Hematopoietic multipotent progenitor cell treated with erythropoietin and hydrocortisone succinate and interleukin-3 and kit ligand, for 8 days (in vitro differentiated cells): Measurements from ENCODE around the gene NIP7.

Source experiments
- DNase-seq: peaks from one replicate; pipeline ENCODE4 v3.0.0-alpha.2; 2015

The NIP7 gene

DNA sequence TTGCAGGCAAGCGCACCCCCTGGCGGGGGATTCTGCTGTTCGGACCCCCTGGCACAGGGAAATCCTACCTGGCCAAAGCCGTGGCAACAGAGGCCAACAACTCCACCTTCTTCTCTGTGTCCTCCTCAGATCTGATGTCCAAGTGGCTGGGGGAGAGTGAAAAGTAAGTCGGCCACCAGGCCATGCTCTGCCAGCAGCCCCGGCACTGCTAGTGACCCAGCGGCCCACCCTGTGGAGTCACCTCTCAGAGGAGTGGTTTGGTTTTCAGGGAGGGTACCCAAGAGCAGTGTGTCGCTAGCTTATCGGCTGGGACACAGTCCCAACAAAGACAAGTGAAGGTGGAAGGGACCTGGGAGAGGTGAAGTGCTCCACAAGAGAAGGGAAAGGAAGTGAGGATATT lies 20.2 kb upstream of the NIP7 start:
- DNase-seq = no peak

GRCh38 chr16:69319826-69320739 lies 19.5 kb upstream of the NIP7 start:
- DNase-seq = no peak

DNA sequence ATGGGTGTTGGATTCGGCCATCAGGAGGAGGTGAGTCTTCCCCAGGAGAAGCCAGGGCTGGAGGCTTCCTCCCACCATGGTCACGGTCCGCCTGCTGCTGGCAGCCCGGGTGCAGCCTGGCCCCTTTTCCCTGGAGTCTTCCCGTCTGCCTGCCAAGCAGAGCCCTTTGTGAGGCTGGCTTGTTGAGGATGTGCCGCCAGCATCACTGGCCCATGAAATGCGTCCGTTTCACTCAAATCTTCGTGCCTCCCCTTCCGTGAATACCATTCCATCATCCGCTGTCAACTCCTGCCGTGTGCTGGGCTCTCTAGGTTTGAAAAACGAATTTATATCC lies 18.9 kb upstream of the NIP7 start:
- no peak for DNase-seq

DNA sequence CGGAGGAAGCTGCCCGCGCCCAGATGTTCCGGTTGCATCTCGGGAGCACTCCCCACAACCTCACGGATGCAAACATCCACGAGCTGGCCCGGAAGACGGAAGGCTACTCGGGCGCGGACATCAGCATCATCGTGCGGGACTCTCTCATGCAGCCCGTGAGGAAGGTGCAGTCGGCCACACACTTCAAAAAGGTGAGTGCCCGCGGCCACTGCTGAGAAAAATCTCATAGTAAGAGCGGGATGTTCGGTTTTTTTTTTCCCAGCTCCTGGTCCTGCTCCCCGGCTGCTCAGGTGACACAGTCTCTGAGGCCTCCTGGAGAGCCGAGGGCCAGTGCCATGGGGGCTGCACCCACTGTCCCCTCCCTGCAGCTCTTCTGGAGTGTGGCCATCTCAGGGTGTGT lies 18.5 kb upstream of the NIP7 start:
- DNase-seq = no peak

- no peak for DNase-seq
These were observed 17.2 kb upstream of the NIP7 start for GRCh38 chr16:69322343-69322742.

DNA sequence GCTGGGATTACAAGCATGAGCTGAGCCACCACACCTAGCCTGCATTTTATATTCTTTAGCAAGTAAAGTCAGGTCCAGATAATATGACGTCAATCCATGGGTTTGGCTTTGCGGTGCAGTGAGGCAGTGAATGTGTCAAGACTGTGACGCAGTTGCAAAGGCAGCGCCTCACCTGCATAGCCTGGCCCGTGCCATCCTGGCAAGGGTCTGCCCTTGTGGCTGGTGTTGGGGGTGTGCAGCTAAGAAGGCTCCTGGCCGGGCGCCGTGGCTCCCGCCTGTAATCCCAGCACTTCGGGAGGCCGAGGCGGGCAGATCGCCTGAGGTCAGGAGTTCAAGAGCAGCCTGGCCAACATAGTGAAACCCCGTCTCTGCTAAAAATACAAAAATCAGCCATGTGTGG lies 16.2 kb upstream of the NIP7 start:
- no peak for DNase-seq

DNA sequence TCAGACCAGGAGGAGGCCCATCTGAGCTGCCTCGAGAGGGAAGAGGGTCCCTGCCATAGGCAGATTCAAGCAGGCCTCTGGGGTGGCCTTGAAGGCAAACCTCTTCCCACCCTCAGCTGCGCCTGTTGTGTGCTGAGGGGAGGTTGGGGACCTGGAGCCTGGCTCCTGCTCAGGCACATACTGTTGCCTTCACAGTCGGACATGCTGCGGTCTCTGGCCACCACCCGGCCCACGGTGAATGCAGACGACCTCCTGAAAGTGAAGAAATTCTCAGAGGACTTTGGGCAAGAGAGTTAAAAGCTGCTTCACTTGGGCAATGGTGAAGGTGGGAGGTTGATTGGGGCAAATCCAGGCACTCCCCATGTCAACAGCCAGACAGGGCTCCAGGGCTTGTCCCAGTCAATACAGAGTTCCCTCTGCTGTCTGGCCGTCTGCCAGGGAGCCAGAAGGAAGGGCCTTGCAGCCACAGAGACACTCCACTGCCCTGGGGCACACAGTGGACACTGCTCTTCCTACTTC lies 15.5 kb upstream of the NIP7 start:
- DNase-seq = no peak

DNA sequence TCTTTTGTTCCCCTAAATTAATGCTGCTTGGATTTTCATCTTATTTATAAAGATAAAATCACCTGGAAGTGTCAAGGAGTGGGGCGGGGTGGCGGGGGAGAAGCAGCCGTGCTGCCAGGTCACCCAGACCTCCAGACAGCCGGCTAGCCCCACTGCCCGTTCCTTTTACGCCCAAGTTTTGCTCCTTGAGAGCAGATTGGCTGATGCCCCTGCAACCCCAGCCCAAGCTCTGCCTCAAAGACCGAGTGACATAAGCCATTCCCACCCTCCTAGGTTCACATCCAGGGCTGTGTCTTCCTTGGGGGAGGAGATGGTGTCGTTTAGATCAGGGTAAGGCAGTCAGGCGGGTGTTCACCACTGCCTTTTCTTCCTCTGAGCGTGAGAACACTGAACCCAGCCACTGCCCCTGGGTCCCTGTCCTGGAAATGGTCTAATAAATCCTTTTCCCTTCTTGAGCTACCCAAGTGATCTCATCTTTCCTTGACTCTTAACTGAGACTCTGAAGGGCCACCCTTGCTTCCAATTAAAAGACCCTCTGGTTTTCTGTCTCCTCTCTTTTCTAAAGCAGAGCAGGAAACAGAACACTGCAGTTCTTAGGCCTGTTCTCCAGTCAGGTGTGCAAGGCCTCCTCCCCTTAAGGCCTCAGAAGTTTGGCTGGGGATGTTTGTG lies 14.9 kb upstream of the NIP7 start:
- DNase-seq = no peak

- no peak for DNase-seq
These were observed 13.8 kb upstream of the NIP7 start for GRCh38 chr16:69325784-69326171.

- no peak for DNase-seq
These were observed 13.2 kb upstream of the NIP7 start for GRCh38 chr16:69326172-69326873.

DNA sequence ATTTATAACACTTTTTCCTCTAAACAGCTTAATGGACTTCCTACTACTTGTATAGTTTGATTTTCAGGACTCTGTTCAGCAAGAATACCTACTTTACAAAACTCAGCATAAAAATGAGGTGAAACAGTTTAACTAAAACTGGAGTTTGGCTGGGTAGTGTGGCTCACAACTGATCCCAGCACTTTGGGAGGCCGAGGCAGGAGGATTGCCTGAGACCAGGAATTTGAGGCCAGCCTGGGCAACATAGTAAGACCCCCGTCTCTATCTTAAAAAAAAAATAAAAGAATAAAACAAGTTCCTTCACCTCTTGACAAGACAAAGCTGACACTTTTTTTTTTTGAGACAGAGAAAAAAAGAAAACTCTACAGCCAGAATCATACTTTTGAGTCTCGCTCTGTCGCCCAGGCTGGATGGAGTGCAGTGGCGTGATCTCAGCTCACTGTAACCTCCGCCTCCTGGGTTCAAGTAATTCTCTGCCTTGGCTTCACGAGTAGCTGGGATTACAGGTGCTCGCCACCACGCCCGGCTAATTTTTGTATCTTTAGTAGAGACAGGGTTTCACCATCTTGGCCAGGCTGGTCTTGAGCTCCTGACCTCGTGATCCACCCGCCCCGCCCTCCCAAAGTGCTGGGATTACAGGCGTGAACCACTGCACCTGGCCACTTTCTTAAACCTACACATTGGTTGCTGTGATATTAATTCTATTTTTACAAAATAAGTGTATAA lies 11.8 kb upstream of the NIP7 start:
- no peak for DNase-seq

DNA sequence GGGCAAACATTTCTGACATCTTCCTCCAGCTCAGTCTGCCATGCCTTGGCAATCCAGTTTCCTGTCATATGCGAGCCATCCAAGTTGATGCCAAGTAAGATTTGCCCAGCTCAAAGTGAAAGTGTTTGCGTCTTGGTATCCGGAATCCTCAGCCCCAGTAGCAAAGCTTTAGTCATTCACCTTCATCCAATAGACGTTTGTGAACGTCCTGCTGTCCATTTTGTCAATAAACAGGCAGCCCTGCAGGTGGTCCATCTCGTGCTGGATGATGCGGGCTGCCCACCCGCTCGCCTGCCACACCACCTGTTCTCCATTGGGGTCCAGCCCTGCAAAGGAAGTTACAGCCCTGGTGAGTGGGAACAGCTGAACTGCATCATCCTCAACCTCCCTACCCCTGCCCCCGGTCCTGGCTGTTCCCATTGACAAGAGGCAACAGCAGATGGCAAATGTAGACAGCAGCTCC lies 10.7 kb upstream of the NIP7 start:
- DNase-seq = no peak

DNA sequence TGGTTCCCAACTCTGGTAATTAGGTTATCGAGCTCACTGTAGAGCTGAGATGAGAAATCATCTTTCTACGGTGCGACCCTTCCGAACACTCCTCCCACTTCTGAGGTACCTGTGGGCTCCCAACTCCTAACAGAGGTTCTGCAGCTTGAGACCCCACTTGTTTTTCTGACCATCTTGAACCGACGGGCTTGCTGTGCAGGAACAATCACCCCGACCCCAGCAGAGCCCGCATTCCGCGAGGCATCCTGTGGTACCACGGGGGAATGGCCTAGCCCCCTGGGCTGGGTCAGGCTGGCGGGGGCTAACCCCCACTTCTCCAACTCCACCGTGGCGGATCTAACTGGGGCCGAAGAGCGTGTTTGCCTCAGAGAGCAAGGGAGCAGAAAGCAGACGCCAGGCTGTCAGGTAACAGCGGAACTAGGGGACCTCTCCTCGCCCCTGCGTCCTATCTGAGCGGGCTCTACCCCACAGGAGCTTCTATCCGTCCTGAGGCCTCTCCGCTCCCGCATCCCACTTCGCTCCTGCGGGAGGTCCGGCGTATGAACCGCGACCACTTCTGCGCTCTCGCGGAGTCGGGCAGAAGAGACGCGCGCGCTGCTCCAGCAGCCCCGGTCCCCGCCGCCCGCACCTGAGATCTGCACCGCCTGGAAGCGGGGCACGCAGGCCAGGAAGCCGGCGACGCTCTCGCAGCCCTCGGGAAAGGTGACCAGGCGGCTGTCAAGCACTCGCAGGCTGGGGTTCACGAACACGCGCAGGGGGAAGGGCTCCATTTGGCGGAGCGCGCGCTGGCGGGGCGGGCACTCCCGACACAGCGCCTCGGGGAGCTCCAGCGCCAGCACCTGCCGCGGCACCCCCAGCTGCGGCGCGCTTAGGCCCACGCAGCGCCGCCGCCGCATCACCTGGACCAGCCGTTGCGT lies 9.9 kb upstream of the NIP7 start:
- peak; percentile 32 for DNase-seq

DNA sequence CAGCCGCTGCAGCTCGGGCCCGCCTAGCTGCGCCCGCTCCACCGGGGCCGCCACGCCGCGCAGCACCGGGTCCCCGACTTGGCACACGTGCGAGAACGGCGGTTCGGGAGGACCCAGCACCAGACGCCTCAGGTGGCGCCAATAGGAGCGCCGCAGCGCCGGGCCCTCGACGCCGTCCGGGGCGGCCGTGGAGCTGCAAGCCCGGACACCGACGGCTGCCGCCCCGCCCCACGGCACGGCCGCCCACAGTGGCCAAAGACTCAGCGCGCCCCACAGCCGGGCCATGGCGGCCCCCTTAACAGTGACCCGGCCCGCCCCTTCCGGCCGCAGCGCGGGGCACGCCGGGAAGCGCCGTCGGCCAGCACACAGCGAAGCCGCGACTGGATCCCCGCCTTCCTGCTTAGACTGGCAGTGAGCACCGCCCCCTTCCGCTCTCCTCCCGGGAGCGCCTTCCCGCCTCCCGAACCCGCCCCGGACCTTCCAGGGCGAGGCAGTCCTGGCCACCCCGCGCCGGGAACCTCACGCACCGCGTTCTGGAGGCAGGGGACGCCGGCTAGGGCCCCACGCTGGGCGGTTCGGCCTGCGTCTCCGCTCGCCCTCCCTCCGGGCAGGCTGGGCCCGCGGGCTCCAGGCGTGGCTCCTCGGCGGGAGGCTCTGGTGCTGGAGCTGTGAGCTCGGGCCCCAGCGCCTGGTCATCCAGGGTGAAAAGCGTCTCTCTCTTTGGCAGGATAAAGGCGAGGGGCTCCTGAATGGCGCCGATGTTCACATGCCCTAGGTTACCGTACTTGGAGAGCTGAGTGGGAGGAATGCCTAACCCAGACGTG lies 9.1 kb upstream of the NIP7 start, which contains the start of gene PDF:
PDF (minus strand) TSS at position 303 of the 824 bp plus-strand sequence; CDS start at position 285, 18 bp downstream.
- peak; percentile 90 for DNase-seq

GRCh38 chr16:69334696-69335095 lies 4.9 kb upstream of the NIP7 start:
- no peak for DNase-seq

DNA sequence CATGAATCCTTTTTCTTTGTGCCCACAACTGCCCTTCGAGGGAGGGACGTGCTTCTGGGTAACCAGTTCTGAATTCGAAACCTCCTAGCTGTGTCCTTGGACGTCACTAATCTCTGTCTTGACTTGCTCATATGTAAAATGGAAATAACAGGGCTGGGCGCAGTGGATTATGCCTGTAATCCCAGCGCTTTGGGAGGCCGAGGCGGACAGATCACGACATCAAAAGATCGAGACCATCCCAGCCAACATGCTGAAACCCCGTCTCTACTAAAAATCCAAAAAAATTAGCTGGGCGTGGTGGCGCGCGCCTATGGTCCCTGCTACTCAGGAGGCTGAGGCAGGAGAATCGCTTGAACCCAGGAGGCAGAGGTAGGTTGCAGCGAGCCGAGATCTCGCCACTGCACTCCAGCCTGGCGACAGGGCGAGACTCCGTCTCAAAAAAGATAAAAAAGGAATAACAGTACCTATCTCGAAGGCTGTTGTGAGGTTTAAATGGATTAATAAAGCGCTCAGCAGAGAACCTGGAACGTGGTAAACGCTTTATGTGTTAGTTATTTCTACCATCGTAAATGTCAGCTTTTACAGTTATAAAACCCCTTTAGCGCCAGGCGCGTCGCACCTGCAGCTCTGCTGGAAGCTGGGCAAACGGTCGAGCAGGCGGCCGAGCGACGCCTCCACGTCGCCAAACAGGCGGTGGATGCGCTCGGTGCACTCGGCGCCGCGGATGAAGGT lies 849 bp upstream of the NIP7 start:
- DNase-seq = no peak

DNA sequence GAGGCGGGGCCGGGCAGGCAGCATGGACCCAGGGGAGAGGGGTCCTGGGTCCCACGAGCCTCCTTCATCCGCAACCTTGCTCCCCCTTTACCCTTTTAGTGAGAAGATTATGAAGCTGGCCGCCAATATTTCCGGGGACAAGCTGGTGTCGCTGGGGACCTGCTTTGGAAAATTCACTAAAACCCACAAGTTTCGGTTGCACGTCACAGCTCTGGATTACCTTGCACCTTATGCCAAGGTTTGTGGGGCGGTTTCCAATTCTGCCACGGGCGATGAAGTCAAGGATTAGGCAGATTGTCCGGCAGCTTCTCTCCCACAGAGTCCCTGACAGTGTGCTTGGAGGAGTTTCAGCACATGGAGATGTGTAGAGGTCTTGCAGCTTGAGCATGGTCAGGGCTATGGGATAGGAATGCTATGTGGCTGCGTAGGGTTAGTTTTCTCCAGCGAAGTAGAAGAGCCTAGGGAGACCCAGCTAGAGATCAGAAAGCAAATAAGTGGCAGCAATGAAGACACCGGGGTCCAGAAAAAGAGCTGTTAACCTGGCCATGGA lies 598 bp downstream of the NIP7 start:
- DNase-seq = peak; percentile 31

- DNase-seq = no peak
These were observed 4.6 kb downstream of the NIP7 start for GRCh38 chr16:69344171-69344570.

GRCh38 chr16:69345923-69346322 lies 6.4 kb downstream of the NIP7 start:
- no peak for DNase-seq

DNA sequence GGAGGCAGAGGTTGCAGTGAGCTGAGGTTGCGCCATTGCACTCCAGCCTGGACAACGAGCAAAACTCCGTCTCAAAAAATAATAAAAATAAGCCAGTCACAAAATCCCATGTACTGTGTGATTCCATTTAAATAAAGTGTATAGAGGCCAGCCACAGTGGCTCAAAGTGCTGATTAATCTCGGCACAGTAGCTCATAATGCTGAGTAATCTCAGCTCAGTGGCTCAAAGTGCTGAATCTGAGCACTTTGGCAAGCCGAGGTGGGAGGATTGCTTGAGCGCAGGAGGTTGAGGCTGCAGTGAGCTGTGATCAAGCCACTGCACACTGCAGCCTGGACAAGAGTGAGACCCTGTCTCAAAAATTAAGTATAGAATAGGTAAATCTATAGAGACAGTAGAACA lies 7.1 kb downstream of the NIP7 start:
- no peak for DNase-seq
